ENCODE measurements around the gene INHA.

DNA sequence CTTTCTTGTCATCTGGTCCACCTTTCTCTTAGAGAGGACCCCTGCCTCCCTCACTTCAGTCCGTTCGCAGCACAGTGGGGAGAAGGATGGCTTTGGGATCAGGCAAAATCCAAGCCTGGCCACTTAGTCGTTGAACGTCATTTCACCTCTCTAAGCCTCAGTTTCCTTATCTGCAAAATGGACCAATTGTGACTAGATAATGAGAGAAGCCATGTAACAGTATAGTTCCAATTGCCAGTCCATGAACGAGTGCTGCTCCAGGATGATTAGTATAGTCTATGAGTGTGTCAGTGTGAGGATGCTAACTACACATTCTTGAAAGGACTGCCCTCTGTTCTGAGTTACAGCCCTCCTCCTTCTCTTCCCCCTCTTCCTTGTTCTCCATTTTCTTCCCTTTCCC, 1.1 kb downstream of the INHA start:
- no peak for TF ChIP-seq POLR2A (IDR thresholded peaks at IDR 0.05)
- TF ChIP-seq, protein P1, sequence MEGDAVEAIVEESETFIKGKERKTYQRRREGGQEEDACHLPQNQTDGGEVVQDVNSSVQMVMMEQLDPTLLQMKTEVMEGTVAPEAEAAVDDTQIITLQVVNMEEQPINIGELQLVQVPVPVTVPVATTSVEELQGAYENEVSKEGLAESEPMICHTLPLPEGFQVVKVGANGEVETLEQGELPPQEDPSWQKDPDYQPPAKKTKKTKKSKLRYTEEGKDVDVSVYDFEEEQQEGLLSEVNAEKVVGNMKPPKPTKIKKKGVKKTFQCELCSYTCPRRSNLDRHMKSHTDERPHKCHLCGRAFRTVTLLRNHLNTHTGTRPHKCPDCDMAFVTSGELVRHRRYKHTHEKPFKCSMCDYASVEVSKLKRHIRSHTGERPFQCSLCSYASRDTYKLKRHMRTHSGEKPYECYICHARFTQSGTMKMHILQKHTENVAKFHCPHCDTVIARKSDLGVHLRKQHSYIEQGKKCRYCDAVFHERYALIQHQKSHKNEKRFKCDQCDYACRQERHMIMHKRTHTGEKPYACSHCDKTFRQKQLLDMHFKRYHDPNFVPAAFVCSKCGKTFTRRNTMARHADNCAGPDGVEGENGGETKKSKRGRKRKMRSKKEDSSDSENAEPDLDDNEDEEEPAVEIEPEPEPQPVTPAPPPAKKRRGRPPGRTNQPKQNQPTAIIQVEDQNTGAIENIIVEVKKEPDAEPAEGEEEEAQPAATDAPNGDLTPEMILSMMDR (IDR thresholded peaks at IDR 0.05): no peak

Data from right lobe of liver (tissue), 4 donors.